Measurements from ENCODE around the gene TSC22D3.
"Not testable (repeated sequence)": the region's sequence is repeated elsewhere in the genome, so short reads cannot be mapped to it uniquely, and the experiment has no call there.

Gene TSC22D3

DNA sequence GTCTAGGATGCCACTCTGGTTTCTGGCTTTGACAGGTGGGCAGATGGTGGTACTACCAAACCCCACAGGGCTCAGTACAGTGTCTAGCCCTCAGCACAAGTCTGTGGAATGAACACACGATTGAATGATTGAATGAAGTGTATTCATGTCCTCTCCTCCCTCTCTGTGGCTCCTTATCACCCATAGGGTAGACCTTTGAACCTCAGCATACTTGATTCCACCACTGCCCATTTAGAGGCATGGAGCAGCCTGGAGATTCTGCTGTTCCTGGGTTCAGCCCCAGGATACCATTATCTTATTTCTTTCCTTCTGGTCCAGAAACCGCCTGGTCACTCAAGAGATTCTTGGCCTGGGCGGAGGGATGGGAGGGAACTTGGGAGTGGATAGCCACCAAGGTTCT, 93.3 kb downstream of the TSC22D3 start:
- no peak for DNase-seq (ENCODE audit: low read depth)

DNA sequence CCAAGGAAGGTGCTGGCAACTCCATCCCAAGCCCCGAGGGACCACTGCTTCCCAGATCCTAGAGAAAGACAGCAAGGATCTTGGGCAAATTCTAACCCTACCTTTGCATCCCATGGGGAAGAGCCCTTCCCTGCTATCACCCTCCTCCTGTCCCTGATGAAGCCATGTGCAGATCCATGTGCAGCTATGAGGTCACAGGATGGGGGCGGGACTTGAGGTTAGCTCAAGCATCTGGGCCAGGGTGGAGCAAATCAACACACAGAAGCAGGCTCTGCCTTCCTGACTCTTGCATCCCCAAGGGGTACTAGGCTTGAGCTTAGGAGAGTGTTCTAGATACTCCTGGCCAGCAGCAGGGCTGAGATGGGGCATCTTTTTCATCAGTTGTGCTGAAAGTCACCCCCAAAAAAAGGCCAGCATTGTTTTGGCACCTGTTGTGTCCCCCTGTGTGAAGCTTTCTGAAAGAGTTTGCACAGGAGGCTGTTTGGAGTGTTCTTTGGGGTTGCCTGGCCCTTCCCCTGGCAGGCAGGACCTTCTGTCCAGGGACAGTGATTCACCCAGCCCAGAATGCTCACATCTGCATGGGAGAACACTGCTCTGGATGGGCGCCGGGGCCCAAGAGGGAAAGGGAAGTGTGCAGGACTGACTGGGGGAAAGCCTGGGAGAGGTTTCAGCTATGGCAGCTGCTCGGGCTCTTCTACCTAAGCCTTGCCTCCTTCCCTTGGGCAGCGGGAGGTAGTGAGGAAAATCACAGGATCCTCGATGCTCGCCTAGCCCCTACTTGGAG, 96.4 kb downstream of the TSC22D3 start:
- DNase-seq (ENCODE audit: low read depth), result peak; percentile 39

DNA sequence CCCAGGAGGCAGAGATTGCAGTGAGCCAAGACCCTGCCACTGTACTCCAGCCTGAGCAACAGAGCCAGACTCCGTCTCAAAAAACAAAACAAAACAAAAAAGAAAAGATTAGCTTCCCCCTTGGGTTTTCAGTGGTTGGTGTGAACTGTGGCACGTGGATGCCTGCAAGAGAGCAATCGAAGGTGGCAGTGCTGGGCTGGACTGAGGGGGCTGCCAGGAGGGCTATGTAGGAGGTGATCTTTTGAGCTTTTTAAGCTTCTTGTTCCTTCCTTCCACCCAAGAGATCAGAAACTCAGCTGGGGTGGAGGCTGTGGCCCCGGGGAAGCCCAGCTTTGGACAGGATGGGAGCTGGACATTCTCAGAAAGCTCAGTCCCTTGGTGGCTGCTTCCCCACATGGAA, 97.7 kb downstream of the TSC22D3 start:
- no peak for DNase-seq (ENCODE audit: low read depth)

DNA sequence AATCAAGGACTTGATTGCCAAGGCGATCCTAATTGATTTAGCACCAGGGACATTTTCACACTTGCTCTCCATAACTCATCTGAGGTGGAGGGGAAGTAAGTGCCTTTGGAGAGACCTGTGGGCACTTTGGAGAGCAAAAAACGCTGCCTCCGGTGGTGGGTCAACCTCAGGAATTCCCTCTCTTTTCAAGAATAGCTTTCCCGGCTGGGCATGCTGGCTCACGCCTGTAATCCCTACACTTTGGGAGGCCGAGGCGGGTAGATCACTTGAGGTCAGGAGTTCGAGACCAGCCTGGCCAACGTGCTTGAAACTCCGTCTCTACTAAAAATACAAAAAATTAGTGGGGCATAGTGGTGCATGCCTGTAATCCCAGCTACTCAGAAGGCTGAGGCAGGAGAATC, 98.1 kb downstream of the TSC22D3 start:
- no peak for DNase-seq (ENCODE audit: low read depth)

DNA sequence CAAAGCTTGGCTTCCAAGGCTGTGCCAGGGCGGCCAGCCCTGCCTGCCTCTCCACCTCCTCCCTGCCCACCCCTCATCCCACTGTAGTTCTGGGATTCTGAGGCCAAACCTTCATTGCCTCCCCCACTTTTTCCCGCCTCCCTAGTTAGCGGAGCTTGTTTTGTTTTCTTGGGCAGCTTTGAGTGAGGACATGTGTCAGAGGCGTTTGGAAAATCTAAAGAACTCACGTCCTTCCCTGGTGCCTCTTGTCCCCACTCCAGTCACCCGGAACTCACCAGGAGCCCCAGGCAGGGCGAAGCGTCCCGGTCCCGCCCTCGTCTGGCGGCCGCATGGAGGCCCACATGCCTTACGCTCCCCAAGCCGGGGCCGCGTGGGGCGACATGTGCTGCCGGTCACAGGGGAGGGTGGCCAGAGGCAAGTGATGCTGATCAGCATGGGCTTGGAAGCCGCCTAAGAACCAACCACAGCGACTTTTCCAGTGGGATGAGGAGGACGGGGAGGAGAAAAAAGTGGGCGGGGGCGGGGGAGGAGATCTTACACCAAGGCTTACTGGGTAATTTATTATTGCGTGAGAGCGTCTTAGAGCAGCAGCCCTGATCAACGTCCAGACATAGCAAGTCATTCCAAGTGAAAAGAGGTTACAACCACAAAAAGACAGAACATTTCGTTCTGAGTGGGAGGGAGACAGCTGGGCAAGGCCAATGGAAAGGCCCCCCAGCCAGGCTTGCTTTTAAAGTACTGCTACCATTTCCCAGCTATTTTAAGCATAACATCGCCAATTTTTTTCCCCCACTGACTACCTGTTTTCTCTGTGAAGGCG, 98.8 kb downstream of the TSC22D3 start:
- no peak for DNase-seq (ENCODE audit: low read depth)

DNA sequence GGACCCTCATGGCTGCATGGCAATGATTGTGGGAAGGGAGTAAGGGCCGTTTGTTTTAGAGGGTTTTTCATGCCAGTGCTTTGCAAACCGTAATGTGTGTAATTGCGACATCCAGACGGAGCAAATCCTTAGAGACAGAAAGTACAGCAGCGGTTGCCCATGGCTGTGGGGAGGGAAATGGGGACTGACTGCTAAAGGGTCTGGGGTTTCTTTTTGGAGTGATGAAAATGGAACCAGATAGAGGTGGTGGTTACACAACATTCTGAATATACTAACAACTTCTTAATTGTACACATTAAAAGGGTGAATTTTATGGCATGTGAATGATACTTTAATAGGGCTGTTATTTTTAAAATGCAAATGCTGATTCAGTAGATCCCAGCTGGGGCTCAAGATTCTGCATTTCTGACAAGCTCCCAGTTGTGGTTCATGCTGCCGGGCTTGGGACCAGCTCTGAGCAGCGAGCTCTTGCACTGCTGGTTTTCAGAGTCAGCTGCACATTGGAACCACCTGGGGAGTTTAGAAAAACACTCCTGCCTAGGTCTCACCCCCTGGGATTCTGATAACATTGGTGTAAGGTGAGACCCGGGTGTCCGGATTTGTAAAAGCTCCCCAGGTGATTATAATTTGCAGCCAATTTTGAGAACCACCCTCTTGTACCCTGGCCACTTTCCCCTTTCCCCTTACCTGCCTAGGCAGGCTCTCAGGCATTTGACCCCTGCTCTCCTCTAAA, 99.6 kb downstream of the TSC22D3 start:
- no peak for DNase-seq (ENCODE audit: low read depth)

DNA sequence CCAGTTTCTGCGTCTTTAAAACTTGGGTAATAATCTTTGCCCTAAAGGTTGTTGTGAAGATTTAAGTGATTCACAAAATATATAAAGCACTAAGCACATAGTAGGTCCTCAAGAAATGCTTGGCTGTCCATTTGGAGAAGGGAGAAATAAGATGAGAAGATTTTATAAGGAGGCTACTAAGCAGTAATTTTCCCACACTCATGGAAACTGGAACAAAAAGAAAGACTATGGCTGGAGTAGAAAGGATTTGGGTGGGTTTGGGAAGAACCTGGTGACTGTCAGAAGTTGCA, 100.3 kb downstream of the TSC22D3 start:
- DNase-seq (ENCODE audit: low read depth), result no peak

DNA sequence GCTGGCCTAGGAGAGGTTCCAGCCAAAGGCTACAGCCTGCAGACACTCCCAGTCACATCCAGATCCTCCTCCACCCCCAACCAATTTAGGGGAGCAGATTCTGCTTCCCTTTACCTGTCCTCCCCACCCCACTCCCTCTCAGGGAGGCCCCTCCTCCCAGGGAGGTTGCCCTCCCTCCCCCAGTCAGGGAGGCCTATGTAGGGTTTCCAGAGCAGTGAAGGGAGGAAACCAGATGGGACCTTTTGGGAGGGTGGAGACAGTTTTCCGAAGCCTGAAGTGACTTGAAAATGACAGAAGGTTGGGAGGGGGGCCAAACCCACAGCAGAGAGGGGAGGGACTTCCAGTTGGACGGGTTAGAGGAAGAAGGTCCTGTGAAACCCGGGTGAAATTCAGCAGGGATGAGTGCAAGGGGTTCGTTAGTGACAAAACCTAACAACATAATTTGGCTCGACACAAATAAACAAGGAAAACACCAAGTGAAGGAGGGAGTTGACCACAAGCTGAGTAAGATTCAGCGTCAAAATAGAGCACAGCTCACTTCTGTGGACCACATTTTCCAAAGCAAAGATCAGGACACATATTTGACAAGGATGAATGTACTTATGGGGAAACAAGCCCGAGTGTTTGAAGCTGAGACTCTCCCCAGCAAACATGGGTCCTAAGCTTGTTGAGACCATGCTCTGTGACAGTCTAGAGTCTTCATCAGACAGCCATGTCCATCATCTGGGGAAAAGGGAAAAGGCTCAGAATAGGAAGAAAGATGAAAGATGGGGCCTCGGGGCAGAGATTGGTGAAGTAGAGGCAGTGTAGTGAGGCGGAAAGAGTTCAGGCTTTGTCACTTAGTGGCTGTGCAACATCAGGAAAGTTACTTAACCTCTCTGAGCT, 100.9 kb downstream of the TSC22D3 start:
- DNase-seq (ENCODE audit: low read depth), result no peak

DNA sequence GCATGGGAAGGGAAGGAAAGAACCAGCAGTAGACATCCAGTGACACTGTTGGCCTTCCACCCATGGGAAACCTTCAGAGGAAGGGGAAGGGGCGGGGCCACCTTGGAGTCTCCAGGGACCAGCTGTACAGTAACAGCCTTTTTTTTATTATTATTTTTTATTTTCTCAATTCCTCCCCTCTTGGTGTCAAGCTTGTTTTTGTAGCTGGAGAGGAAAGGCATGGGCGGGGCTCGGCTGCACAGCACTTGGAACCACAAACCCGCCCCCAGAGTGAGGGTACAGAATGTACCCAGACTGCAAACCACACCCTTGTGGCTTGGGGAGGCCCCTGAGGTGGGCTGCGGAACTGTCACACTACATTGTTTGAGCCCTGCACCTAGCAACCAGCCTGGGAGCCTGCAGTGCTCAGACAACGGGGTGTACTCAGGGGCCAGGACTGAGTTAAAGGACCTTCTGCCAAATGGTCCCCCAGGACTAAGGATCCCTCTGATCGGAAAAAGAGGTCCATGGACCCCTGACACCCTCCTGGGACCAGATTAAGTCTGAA, 101.6 kb downstream of the TSC22D3 start:
- peak; percentile 79 for DNase-seq (ENCODE audit: low read depth)

DNA sequence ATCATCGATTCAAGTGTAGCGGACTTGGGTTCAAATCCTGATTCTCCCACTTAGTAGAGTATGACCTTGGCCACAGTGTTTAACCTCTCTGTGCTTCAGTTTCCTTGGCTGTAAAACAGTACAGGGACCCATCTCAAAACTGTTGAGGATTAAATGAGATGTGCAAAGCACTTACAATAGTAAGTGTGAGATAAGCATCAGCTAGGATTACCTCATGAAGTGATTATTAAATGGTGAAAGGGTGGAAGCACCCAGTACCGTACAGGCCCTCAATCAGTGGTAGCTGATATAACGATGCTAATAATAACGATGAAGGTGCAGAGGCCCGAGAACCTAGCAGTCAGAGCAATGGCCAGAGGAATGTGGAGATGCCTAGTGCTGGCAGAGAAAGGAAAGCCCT, 102.2 kb downstream of the TSC22D3 start:
- no peak for DNase-seq (ENCODE audit: low read depth)

DNA sequence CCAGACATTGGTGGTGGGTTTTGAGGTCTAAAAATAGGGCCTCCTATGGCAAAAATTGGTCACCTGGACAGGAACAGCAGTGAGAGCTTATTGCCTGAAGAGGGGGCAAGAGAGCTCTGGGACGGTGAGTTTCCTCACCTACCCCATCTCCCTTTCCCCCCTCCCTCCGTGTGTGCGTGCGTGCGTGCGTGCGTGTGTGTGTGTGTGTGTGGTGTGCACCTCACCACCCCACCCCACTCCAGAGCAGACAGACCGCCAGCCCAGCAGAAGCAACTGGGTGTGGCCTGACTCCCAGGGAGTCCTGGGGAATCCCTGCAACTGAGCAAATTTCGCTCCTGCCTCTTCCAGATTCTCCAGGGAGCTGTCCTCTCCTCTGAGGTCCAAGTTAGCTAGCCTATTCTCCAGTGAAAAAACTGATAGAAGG, 102.6 kb downstream of the TSC22D3 start:
- peak; percentile 41 for DNase-seq (ENCODE audit: low read depth)

DNA sequence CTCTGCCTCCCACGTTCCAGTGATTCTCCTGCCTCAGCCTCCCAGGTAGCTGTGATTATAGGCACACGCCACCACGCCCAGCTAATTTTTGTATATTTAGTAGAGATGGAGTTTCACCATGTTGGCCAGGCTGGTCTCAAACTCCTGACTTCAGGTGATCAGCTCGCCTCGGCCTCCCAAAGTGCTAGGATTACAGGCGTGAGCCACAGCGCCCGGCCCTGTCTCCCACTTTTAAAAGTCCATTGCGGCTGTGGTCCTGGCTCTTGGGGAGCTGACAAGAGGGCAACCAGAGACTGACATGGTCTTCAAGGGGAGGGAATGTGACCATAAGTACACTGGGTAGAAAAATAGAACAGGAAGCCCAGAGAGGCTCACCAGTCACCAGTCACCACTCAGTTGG, 104.3 kb downstream of the TSC22D3 start:
- DNase-seq (ENCODE audit: low read depth), result not testable (repeated sequence)

DNA sequence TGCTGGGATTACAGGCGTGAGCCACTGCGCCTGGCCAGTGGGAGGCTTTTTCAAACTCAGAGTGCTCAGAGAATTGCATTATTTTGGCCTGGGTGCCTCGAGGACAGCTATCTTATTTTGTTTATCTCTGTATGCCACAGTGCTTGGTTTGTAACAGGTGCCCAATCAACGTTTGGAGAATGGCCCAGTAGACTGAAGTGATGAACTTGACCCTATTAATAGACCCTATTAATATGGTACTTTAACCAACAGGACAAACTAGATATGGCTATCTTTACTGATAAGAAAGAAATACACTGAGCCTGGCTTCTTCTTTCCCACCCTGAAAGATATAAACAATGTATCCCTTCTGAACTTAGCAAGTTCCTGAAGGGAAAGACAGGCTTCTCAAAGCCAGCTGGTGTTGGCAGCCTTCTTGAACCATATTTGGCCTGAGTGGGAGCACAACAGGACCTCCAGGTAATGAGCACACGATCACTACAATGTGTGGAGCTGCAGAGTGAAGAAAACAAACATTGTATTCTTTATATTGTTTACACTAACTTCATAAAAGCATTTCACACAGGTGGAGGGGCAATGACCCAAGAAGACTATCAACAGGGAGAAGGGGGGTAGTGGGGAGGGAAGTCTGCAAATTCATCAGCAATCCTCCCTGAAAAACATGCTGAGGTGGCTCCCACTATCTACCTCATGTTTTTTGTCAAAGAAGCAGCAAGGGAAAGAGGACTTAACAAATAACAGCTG, 105.5 kb downstream of the TSC22D3 start:
- DNase-seq (ENCODE audit: low read depth), result no peak

DNA sequence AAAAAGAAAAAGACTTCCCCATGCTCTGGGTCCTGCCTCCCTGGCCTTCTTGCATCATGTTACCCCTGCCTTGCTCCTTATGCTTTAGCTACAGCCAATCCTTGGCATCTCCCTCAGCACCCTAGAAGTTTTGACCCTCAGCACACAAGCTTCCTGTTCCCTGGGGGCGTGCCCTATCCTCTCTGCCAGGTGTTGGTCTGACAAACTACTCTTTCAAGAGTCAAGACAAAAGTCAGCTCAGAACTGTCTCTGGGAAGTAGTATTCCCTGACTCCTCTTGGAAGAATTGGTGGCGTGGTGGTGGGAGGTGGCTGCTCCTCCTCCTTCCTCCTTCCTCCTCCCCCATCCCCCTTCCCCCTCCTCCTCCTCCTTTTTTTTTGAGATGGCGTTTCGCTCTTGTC, 106.3 kb downstream of the TSC22D3 start:
- DNase-seq (ENCODE audit: low read depth), result no peak

DNA sequence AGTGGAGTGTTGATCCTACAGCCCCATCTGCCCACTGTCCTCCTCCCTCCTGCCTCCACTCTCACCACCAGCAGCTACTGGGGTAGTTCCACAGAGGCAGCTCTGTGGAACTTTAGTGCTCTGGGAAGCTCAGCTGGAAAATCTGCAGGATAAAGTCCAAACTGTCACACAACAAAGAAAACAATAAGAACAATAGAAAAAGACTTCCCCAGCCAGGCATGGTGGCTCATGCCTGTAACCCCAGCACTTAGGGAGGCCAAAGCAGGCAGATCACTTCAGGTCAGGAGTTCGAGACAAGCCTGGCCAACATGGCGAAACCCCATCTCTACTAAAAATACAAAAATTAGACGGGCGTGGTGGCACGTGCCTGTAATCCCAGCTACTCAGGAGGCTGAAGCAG, 106.9 kb downstream of the TSC22D3 start:
- not testable (repeated sequence) for DNase-seq (ENCODE audit: low read depth)

DNA sequence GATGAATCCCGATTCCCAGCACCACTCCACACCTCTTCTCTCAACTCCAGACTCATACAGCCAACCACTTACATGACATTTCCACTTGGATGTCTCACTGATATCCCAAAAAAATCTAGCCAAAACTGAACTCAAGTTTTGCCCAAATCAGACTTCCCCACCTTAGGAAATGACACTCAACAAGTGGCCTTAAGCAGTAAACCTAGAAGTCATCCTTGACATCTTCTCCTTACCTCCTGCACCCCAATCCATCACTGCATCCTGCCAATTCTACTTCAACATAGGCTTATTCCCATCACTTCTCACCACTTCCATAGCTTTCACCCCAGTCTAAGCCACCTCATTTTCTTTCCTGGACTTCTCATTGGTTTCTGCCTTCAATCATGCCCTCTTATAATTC, 108.2 kb downstream of the TSC22D3 start:
- no peak for DNase-seq (ENCODE audit: low read depth)

DNA sequence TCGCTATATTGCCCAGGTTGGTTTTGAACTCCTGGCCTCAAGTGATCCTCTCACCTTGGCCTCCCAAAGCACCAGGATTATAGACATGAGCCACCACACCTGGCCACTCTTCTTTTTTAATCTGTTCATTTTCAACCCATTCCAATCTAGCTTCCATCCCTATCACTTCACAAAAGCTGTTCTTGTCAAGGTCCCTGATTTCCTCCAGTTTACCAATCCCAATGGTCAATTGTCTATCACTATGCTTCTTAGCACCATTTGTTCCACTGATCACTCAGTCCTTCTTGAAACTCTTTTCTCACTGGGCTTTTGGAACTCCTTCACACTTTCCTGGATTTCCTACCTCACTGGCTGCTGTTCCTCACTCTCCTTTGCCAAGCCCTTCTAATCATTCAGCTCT, 108.7 kb downstream of the TSC22D3 start:
- no peak for DNase-seq (ENCODE audit: low read depth)
